Right renal pelvis (tissue), 4 donors: ENCODE measurements around the gene NSUN3. TPM values are rescaled to one million over a fixed set of nuclear protein-coding genes. Genes with fewer than 3 reads are reported as not detected.

Source experiments
- DNase-seq, 4 donors: peaks; one replicate each; pipeline ENCODE4 v3.0.0-alpha.2; 2013; ENCODE audit warnings: low read depth in 4 of 4, low spot score in 3 of 4, missing footprints in 1 of 4
- polyA plus RNA-seq, 4 donors: library from polyadenylated mRNA; unstranded; fragments of 120-200 nt; gene quantifications; one replicate each; pipeline ENCODE4 v1.2.1, GENCODE V29; 2013; ENCODE audit not compliant: insufficient read length in 4 of 4

NSUN3 gene
- polyA plus RNA-seq, 4 donors, result 11.3 to 15.1 (median 12.6) TPM

DNA sequence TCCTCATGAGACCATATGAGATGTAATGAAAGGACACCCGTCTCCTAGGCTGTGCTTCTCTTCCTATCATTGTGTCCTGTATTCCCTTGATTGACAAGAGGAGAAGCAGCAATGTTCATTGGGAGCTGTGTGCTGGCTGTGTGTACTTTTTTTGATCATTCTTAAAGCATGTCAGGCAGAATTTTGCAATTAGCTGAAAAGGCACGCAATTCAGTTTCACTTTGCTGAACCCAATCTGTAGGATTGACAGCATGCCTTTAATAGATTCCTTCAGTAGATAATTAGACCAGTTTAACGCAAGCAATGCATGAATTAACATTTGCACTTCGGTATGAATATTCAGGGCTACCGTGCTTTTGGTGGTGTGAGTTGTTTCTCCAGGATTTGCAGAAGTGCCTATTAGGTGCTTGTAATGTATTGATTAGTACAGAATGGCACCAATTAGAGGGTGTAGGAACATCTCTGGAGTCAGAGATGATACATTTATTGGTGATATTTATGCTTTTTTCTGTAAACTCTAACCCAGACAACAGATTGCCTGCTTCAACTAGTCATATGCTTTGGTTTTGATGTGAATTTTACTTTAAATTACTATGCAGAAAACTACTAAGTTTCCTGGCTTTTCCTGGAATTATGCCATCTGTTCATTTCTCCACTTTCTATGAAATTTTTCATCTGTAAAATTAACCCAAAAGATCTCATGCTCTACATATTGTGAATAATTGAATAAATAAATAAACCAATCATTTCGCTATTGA, 114.3 kb downstream of the NSUN3 start:
- DNase-seq, result no peak

Other genes with a start within 250 kb of the NSUN3 start
- 10 to 100 TPM; 38.0 to 50.9 (median 42.8) TPM for gene PROS1, start 89.2 kb upstream of the NSUN3 start, polyA plus RNA-seq
- gene ARL13B, start 82.9 kb upstream of the NSUN3 start, polyA plus RNA-seq, result 10 to 100 TPM; 20.6 to 24.0 (median 22.8) TPM
- gene STX19, start 34.5 kb upstream of the NSUN3 start, polyA plus RNA-seq, result under 1 TPM; 0.29 to 0.34 (median 0.30) TPM
- gene DHFR2, start 145 bp upstream of the NSUN3 start, polyA plus RNA-seq, result 10 to 100 TPM in 3 of 4 donors, 1 to 10 TPM in 1; 9.3 to 14.8 (median 12.2) TPM